ENCODE data around the gene CDC42EP5. TPM values are rescaled to one million over a fixed set of nuclear protein-coding genes. Genes with fewer than 3 reads are reported as not detected.

Gene CDC42EP5
- total and polyA plus RNA-seq, 4 donors, result 0.28 to 2.2 (median 0.84) TPM; not detected in 1

DNA sequence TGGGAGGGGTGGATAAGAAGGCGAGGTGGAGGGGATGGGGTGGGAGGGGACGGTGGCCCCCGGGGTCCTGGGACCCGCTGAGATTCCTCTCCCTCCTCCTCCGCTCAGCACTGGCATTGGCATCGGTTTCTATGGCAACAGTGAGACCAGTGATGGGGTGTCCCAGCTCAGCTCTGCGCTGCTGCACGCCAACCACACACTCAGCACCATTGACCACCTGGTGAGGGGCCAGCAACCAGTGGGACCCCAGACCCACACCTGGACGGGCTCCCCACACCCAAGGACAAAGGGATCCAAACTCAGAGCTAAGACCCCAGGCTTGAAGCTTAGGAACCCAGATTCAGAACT, 52.0 kb downstream of the CDC42EP5 start:
- H3K4me3 ChIP-seq (ENCODE audit: low read depth in 1 of 3, low read length in 3 of 3), result no peak overlapping the region
- H3K36me3 ChIP-seq (ENCODE audit: control insufficient read depth in 4 of 4, insufficient read depth in 3 of 4, low read depth in 1 of 4, low read length in 3 of 4), result no peaks in the 10 kb centered on the region
- whole genome bisulfite sequencing, result 38% methylated on average over 9 of the region's 9 CpGs
- peaks cover 0 to 13% (median 6%) of the 10 kb centered on the region in 4 donors for H3K27me3 ChIP-seq (ENCODE audit: control insufficient read depth in 4 of 4, insufficient read depth in 4 of 4, low read length in 3 of 4)
- TF ChIP-seq, protein P1, sequence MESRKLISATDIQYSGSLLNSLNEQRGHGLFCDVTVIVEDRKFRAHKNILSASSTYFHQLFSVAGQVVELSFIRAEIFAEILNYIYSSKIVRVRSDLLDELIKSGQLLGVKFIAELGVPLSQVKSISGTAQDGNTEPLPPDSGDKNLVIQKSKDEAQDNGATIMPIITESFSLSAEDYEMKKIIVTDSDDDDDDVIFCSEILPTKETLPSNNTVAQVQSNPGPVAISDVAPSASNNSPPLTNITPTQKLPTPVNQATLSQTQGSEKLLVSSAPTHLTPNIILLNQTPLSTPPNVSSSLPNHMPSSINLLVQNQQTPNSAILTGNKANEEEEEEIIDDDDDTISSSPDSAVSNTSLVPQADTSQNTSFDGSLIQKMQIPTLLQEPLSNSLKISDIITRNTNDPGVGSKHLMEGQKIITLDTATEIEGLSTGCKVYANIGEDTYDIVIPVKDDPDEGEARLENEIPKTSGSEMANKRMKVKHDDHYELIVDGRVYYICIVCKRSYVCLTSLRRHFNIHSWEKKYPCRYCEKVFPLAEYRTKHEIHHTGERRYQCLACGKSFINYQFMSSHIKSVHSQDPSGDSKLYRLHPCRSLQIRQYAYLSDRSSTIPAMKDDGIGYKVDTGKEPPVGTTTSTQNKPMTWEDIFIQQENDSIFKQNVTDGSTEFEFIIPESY (IDR thresholded peaks at IDR 0.05), result no peak
- TF ChIP-seq HNF4A (conservative IDR thresholded peaks at IDR 0.05) (no peak), CTCF (IDR thresholded peaks at IDR 0.05; ENCODE audit: low read depth, low read length, missing input control) (no peak), MAX (IDR thresholded peaks at IDR 0.05) (no peak), GABPA (IDR thresholded peaks at IDR 0.05 in 1 of 2, conservative IDR thresholded peaks at IDR 0.05 in 1 of 2) (no peak), SP1 (IDR thresholded peaks at IDR 0.05) (no peak), EGR1 (IDR thresholded peaks at IDR 0.05; ENCODE audit: low read depth in 2 of 2) (no peak), RAD21 (IDR thresholded peaks at IDR 0.05) (no peak), JUND (IDR thresholded peaks at IDR 0.05) (no peak), FOXA1 (IDR thresholded peaks at IDR 0.05) (no peak), FOXA2 (IDR thresholded peaks at IDR 0.05) (no peak), YY1 (IDR thresholded peaks at IDR 0.05) (no peak), HNF4G (IDR thresholded peaks at IDR 0.05) (no peak)
- TF ChIP-seq, protein P2, sequence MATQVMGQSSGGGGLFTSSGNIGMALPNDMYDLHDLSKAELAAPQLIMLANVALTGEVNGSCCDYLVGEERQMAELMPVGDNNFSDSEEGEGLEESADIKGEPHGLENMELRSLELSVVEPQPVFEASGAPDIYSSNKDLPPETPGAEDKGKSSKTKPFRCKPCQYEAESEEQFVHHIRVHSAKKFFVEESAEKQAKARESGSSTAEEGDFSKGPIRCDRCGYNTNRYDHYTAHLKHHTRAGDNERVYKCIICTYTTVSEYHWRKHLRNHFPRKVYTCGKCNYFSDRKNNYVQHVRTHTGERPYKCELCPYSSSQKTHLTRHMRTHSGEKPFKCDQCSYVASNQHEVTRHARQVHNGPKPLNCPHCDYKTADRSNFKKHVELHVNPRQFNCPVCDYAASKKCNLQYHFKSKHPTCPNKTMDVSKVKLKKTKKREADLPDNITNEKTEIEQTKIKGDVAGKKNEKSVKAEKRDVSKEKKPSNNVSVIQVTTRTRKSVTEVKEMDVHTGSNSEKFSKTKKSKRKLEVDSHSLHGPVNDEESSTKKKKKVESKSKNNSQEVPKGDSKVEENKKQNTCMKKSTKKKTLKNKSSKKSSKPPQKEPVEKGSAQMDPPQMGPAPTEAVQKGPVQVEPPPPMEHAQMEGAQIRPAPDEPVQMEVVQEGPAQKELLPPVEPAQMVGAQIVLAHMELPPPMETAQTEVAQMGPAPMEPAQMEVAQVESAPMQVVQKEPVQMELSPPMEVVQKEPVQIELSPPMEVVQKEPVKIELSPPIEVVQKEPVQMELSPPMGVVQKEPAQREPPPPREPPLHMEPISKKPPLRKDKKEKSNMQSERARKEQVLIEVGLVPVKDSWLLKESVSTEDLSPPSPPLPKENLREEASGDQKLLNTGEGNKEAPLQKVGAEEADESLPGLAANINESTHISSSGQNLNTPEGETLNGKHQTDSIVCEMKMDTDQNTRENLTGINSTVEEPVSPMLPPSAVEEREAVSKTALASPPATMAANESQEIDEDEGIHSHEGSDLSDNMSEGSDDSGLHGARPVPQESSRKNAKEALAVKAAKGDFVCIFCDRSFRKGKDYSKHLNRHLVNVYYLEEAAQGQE (IDR thresholded peaks at IDR 0.05), result no peak
- TF ChIP-seq, protein P3, sequence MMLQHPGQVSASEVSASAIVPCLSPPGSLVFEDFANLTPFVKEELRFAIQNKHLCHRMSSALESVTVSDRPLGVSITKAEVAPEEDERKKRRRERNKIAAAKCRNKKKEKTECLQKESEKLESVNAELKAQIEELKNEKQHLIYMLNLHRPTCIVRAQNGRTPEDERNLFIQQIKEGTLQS (IDR thresholded peaks at IDR 0.05), result no peak
- no peak for DNase-seq (ENCODE audit: low spot score)
- H3K27ac ChIP-seq (ENCODE audit: low read depth in 1 of 2, low read length in 2 of 2), result no peak overlapping the region
- H3K9me3 ChIP-seq (ENCODE audit: control insufficient read depth in 4 of 4, low read length in 3 of 4), result no peaks in the 10 kb centered on the region
- H3K4me1 ChIP-seq (ENCODE audit: control insufficient read depth in 4 of 4, insufficient read depth in 4 of 4, low read length in 3 of 4), result no peaks in the 10 kb centered on the region
- no peak overlapping the region for H3K9ac ChIP-seq (ENCODE audit: low read depth in 1 of 2, low read length in 2 of 2)
